Calu3 (cell line): ENCODE measurements around the gene ERAP2. TPM values are rescaled to one million over a fixed set of nuclear protein-coding genes. Genes with fewer than 3 reads are reported as not detected.

Experiments
- BruUV-seq: library from RNA; stranded (reverse); fragments of 400-500 nt; replicated peaks from 2 replicates; lab custom pipeline; 2021; lab: Mats Ljungman, UMichigan
- CTCF ChIA-PET: fragments of 300-600 bp; sonication (Branson Sonifier 250); formaldehyde crosslinking; loops from one replicate; lab custom pipeline; 2022; ENCODE audit warnings: antibody characterized with exemption; lab: Charles Lee
- DNase-seq: peaks from one replicate; pipeline ENCODE4 v3.0.0; 2022
- H3K27ac Mint-ChIP-seq: one replicate; pipeline ENCODE4 v1.8.0; 2022; ENCODE audit warnings: mixed read lengths; ENCODE audit not compliant: unreplicated experiment
- H3K27me3 Mint-ChIP-seq: one replicate; pipeline ENCODE4 v1.8.0; 2022; ENCODE audit warnings: mixed read lengths; ENCODE audit not compliant: unreplicated experiment
- H3K36me3 Mint-ChIP-seq: one replicate; pipeline ENCODE4 v1.8.0; 2022; ENCODE audit warnings: mild to moderate bottlenecking, moderate library complexity, mixed read lengths; ENCODE audit not compliant: insufficient read depth, unreplicated experiment
- H3K4me1 Mint-ChIP-seq: one replicate; pipeline ENCODE4 v1.8.0; 2022; ENCODE audit warnings: mild to moderate bottlenecking, low read depth, mixed read lengths; ENCODE audit not compliant: unreplicated experiment
- H3K4me3 Mint-ChIP-seq: one replicate; pipeline ENCODE4 v1.8.0; 2022; ENCODE audit warnings: mild to moderate bottlenecking, low read depth, moderate library complexity, mixed read lengths; ENCODE audit not compliant: unreplicated experiment
- H3K9me3 Mint-ChIP-seq: one replicate; pipeline ENCODE4 v1.8.0; 2022; ENCODE audit warnings: low read depth, mixed read lengths; ENCODE audit not compliant: unreplicated experiment
- intact Hi-C: fragments of 100-400 bp; cut with micrococcal nuclease; formaldehyde crosslinking; loops from one replicate; pipeline ENCODE4 v1.10.0; 2022; ENCODE audit not compliant: unreplicated experiment
- total RNA-seq: library from RNA; stranded (reverse); gene quantifications from 2 replicates; pipeline ENCODE4 v1.2.3, GENCODE V29; 2022
- TF ChIP-seq, protein P1 (sequence below): fragments of 200-600 bp; IDR thresholded peaks from one replicate; pipeline ENCODE4 v1.8.0; 2022; ENCODE audit warnings: antibody characterized with exemption; ENCODE audit not compliant: unreplicated experiment

ERAP2 gene
- total RNA-seq, 1 experiment from 2014 or later: 67.7 TPM

DNA sequence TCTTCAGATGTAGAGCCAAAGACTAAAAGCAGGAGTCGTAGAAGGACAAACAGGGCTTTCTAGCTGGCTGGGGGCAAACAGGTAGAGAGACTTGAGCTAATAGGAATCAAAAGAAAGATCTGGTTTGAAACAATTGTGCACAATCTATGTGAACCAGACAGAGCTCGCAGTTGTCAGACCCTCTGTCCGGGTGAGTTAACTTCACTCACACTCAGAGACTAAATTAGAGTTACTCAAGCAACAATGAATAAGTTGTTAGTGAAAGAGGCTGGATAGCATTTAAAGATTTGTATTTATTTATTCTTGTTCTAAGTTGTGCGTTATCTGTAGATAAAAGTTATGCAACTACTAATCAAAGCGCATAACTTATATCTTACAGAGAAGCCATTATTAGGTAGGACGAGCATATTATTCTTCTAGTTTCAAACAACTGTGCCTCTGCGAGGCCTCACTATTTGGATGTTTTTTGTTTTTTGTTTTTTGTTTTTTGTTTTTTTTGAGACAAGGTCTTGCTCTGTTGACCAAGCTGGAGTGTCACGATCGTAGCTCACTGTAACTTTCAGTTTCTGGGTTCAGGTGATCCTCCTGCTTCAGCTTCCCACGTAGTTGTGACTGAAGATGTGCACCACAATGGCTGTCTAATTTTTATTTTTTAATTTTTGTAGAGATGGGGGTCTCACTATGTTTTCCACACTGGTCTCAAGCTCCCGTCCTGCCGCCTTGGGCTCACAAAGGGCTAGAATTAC, 46.4 kb downstream of the ERAP2 start:
- Mint-ChIP-seq H3K4me1 (no peaks in the 10 kb centered on the region), H3K27me3 (no peaks in the 10 kb centered on the region), H3K9me3 (no peaks in the 10 kb centered on the region), H3K4me3 (no peak overlapping the region), H3K27ac (no peak overlapping the region), H3K36me3 (no peaks in the 10 kb centered on the region)
- TF ChIP-seq, protein P1, sequence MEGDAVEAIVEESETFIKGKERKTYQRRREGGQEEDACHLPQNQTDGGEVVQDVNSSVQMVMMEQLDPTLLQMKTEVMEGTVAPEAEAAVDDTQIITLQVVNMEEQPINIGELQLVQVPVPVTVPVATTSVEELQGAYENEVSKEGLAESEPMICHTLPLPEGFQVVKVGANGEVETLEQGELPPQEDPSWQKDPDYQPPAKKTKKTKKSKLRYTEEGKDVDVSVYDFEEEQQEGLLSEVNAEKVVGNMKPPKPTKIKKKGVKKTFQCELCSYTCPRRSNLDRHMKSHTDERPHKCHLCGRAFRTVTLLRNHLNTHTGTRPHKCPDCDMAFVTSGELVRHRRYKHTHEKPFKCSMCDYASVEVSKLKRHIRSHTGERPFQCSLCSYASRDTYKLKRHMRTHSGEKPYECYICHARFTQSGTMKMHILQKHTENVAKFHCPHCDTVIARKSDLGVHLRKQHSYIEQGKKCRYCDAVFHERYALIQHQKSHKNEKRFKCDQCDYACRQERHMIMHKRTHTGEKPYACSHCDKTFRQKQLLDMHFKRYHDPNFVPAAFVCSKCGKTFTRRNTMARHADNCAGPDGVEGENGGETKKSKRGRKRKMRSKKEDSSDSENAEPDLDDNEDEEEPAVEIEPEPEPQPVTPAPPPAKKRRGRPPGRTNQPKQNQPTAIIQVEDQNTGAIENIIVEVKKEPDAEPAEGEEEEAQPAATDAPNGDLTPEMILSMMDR: no peak
- no peak for DNase-seq
- BruUV-seq: no TSS peak
- intact Hi-C loops: no loop called here
- CTCF ChIA-PET: interaction anchor here (1.1 kb wide), 1 partner anchor 9 kb away, joined by 3 read pairs; no protein-coding TSS in a partner anchor

GRCh38 chr5:96924016-96924443, 47.7 kb downstream of the ERAP2 start:
- intact Hi-C loops: no loop called here
- Mint-ChIP-seq H3K4me3 (no peak overlapping the region), H3K9me3 (no peaks in the 10 kb centered on the region), H3K4me1 (no peaks in the 10 kb centered on the region), H3K36me3 (no peaks in the 10 kb centered on the region), H3K27ac (no peak overlapping the region), H3K27me3 (no peaks in the 10 kb centered on the region)
- TF ChIP-seq, protein P1: no peak
- no peak for DNase-seq
- no TSS peak for BruUV-seq
- CTCF ChIA-PET: interaction anchor here (0.7 kb wide), 2 partner anchors 275 to 1011 kb away, joined by 3 to 5 read pairs; no protein-coding TSS in a partner anchor

GRCh38 chr5:96926276-96926675, 50.0 kb downstream of the ERAP2 start:
- intact Hi-C loops: no loop called here
- no peaks in the 10 kb centered on the region for H3K27me3 Mint-ChIP-seq
- no peaks in the 10 kb centered on the region for H3K36me3 Mint-ChIP-seq
- no peak for DNase-seq
- H3K4me3 Mint-ChIP-seq: no peak overlapping the region
- no peak overlapping the region for H3K27ac Mint-ChIP-seq
- CTCF ChIA-PET: no interaction called here
- H3K9me3 Mint-ChIP-seq: no peaks in the 10 kb centered on the region
- TF ChIP-seq, protein P1: no peak
- peaks cover 9% of the 10 kb centered on the region for H3K4me1 Mint-ChIP-seq
- no TSS peak for BruUV-seq

DNA sequence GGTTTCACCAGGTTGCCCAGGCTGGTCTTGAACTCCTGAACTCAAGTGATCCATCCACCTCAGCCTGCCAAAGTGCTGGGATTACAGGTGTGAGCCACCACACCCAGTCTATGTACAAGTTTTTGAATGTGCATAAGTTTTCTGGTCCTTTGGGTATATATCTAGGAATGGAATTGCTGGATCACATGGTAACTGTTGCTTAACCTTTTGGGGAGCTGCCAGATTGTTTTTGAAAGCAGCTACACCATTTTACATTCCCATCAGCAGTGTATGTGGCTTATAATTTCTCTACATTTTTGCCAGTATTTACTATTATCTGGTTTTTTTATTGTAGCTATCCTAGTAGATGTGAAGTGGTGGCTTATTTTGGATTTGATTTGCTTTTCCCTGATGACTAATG, 50.7 kb downstream of the ERAP2 start:
- no TSS peak for BruUV-seq
- DNase-seq: no peak
- no peak overlapping the region for H3K4me3 Mint-ChIP-seq
- no peaks in the 10 kb centered on the region for H3K36me3 Mint-ChIP-seq
- intact Hi-C loops: no loop called here
- peaks cover 9% of the 10 kb centered on the region for H3K4me1 Mint-ChIP-seq
- TF ChIP-seq, protein P1: no peak
- no peak overlapping the region for H3K27ac Mint-ChIP-seq
- no peaks in the 10 kb centered on the region for H3K9me3 Mint-ChIP-seq
- H3K27me3 Mint-ChIP-seq: no peaks in the 10 kb centered on the region
- CTCF ChIA-PET: interaction anchor here (0.8 kb wide), 1 partner anchor 11 kb away, joined by 3 read pairs; no protein-coding TSS in a partner anchor
